ENCODE measurements around the gene GGT6.
"Not testable (repeated sequence)": the region's sequence is repeated elsewhere in the genome, so short reads cannot be mapped to it uniquely, and the experiment has no call there.

GGT6 gene

GRCh38 chr17:4591529-4591928, 31.2 kb upstream of the GGT6 start:
- no peak for DNase-seq (ENCODE audit: low read depth, low spot score)

- DNase-seq (ENCODE audit: low read depth, low spot score) = no peak
Measured at GRCh38 chr17:4590981-4591453, 30.6 kb upstream of the GGT6 start.

GRCh38 chr17:4590042-4590441, 29.7 kb upstream of the GGT6 start:
- DNase-seq (ENCODE audit: low read depth, low spot score) = not testable (repeated sequence)

- DNase-seq (ENCODE audit: low read depth, low spot score) = no peak
Measured at GRCh38 chr17:4588898-4589625, 28.7 kb upstream of the GGT6 start.

- no peak for DNase-seq (ENCODE audit: low read depth, low spot score)
Measured at GRCh38 chr17:4588391-4588790, 28.0 kb upstream of the GGT6 start.

- no peak for DNase-seq (ENCODE audit: low read depth, low spot score)
Measured at GRCh38 chr17:4587803-4588202, 27.4 kb upstream of the GGT6 start.

- DNase-seq (ENCODE audit: low read depth, low spot score) = no peak
Measured at GRCh38 chr17:4587195-4587594, 26.8 kb upstream of the GGT6 start.

GRCh38 chr17:4586043-4586442, 25.7 kb upstream of the GGT6 start:
- no peak for DNase-seq (ENCODE audit: low read depth, low spot score)

- no peak for DNase-seq (ENCODE audit: low read depth, low spot score)
Measured at GRCh38 chr17:4585638-4585994, 25.2 kb upstream of the GGT6 start.

GRCh38 chr17:4584917-4585637, 24.7 kb upstream of the GGT6 start:
- no peak for DNase-seq (ENCODE audit: low read depth, low spot score)

- DNase-seq (ENCODE audit: low read depth, low spot score) = no peak
Measured at GRCh38 chr17:4584101-4584916, 23.9 kb upstream of the GGT6 start, which contains the start of gene SMTNL2. Gene SMTNL2, plus strand, starts transcription at chr17:4584529. Its CDS starts 77 bp downstream, at chr17:4584606.

GRCh38 chr17:4583782-4584100, 23.4 kb upstream of the GGT6 start:
- DNase-seq (ENCODE audit: low read depth, low spot score) = no peak

GRCh38 chr17:4583206-4583605, 22.8 kb upstream of the GGT6 start:
- DNase-seq (ENCODE audit: low read depth, low spot score) = no peak

GRCh38 chr17:4582691-4583090, 22.3 kb upstream of the GGT6 start:
- DNase-seq (ENCODE audit: low read depth, low spot score) = no peak

- DNase-seq (ENCODE audit: low read depth, low spot score) = no peak
Measured at GRCh38 chr17:4582101-4582501, 21.7 kb upstream of the GGT6 start.

- DNase-seq (ENCODE audit: low read depth, low spot score) = no peak
Measured at GRCh38 chr17:4580291-4580690, 19.9 kb upstream of the GGT6 start.

- no peak for DNase-seq (ENCODE audit: low read depth, low spot score)
Measured at GRCh38 chr17:4579678-4580077, 19.3 kb upstream of the GGT6 start.

- not testable (repeated sequence) for DNase-seq (ENCODE audit: low read depth, low spot score)
Measured at GRCh38 chr17:4578349-4578748, 18.0 kb upstream of the GGT6 start.

GRCh38 chr17:4577386-4577993, 17.1 kb upstream of the GGT6 start:
- no peak for DNase-seq (ENCODE audit: low read depth, low spot score)

- DNase-seq (ENCODE audit: low read depth, low spot score) = no peak
Measured at GRCh38 chr17:4576729-4577322, 16.4 kb upstream of the GGT6 start.

GRCh38 chr17:4576161-4576558, 15.8 kb upstream of the GGT6 start:
- no peak for DNase-seq (ENCODE audit: low read depth, low spot score)

All from brain pericyte (primary cell).